PFSK-1 (cell line): ENCODE results near the gene ARL15.

Experiments
- FOXP2 ChIP-seq: optimal IDR thresholded peaks from 2 replicates; pipeline ENCODE3; 2011; ENCODE audit warnings: borderline replicate concordance, control low read depth, inconsistent platforms; ENCODE audit not compliant: insufficient read depth; ENCODE audit errors: extremely low read length, extremely low read depth
- POLR2AphosphoS5 ChIP-seq: IDR thresholded peaks from 2 replicates; pipeline ENCODE4 v1.6.1; 2012; ENCODE audit warnings: low read depth, mild to moderate bottlenecking, control low read depth, low read length, moderate library complexity
- SIN3A ChIP-seq: IDR thresholded peaks from 2 replicates; pipeline ENCODE4 v1.6.1; 2012; ENCODE audit warnings: mild to moderate bottlenecking, low read length, moderate library complexity, borderline replicate concordance; ENCODE audit not compliant: insufficient read depth
- TAF1 ChIP-seq: IDR thresholded peaks from 2 replicates; pipeline ENCODE4 v1.6.1; 2012; ENCODE audit warnings: low read length, control low read depth, borderline replicate concordance; ENCODE audit not compliant: insufficient read depth
- TF ChIP-seq, protein P1 (sequence below), 2 experiments: IDR thresholded peaks; 2 replicates each; pipeline versions ENCODE4 v1.6.1 to v1.8.0; 2011 to 2012; ENCODE audit warnings: low read depth in 2 of 2, low read length in 2 of 2, control low read depth in 1 of 2, inconsistent platforms in 1 of 2, mild to moderate bottlenecking in 1 of 2, moderate library complexity in 1 of 2; ENCODE audit not compliant: insufficient read depth in 1 of 2

DNA sequence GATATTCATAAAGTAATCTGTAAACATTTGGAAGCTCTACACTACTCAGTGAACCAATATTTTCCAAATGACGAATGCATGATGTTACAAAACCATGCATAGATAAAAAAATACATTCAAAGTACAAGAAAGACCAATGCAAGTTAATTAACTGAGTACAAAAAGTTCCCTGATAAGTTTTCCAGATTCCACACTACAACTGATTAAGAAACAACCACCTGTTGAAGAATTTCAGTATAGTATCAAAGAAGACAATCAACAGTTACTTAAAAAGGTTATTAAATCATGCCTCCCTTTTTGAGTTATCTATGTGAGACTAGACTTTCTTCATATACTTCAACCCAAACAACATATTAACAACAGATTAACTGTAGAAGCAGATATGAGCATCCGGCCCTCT is 192.4 kb downstream of the ARL15 start:
- TF ChIP-seq, protein P1, sequence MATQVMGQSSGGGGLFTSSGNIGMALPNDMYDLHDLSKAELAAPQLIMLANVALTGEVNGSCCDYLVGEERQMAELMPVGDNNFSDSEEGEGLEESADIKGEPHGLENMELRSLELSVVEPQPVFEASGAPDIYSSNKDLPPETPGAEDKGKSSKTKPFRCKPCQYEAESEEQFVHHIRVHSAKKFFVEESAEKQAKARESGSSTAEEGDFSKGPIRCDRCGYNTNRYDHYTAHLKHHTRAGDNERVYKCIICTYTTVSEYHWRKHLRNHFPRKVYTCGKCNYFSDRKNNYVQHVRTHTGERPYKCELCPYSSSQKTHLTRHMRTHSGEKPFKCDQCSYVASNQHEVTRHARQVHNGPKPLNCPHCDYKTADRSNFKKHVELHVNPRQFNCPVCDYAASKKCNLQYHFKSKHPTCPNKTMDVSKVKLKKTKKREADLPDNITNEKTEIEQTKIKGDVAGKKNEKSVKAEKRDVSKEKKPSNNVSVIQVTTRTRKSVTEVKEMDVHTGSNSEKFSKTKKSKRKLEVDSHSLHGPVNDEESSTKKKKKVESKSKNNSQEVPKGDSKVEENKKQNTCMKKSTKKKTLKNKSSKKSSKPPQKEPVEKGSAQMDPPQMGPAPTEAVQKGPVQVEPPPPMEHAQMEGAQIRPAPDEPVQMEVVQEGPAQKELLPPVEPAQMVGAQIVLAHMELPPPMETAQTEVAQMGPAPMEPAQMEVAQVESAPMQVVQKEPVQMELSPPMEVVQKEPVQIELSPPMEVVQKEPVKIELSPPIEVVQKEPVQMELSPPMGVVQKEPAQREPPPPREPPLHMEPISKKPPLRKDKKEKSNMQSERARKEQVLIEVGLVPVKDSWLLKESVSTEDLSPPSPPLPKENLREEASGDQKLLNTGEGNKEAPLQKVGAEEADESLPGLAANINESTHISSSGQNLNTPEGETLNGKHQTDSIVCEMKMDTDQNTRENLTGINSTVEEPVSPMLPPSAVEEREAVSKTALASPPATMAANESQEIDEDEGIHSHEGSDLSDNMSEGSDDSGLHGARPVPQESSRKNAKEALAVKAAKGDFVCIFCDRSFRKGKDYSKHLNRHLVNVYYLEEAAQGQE (IDR thresholded peaks at IDR 0.05; ENCODE audit: insufficient read depth in 1 of 2, low read depth in 2 of 2, low read length in 2 of 2): no peak
- TF ChIP-seq POLR2AphosphoS5 (no peak), SIN3A (no peak), TAF1 (no peak), FOXP2 (no peak)
